K562 (cell line): Measurements from ENCODE around the gene PRC1. TPM values are rescaled to one million over a fixed set of nuclear protein-coding genes. Genes with fewer than 3 reads are reported as not detected.

Source experiments
- CBFA2T3 ChIP-seq: fragments of 450-650 bp; IDR thresholded peaks from 2 replicates; pipeline ENCODE4 v1.6.1; 2017
- CBX2 ChIP-seq: fragments of 200-600 bp; sonication (generic); IDR thresholded peaks from one replicate; pipeline ENCODE4 v1.6.1; 2012; ENCODE audit warnings: mild to moderate bottlenecking, low read length, inconsistent platforms; ENCODE audit not compliant: insufficient read depth, poor library complexity, severe bottlenecking
- CEBPG ChIP-seq, 3 experiments: fragments of 200-800 bp in 1 of 3; sonication (Bioruptor generic) in 1 of 3; sonication (generic) in 1 of 3; formaldehyde crosslinking in 1 of 3; IDR thresholded peaks in 2 of 3; conservative IDR thresholded peaks in 1 of 3; 2 replicates each; pipeline versions ENCODE4 v1.6.1 to v1.8.0; 2016 to 2022; ENCODE audit warnings: missing compliant biosample characterization in 2 of 3, missing genetic modification characterization in 2 of 3, mild to moderate bottlenecking in 1 of 3, missing genetic modification reagents in 1 of 3
- CREB3L1 ChIP-seq: fragments of 450-650 bp; IDR thresholded peaks from 2 replicates; pipeline ENCODE4 v1.6.1; 2014; ENCODE audit warnings: low read depth, mild to moderate bottlenecking, moderate library complexity, borderline replicate concordance
- CREBBP ChIP-seq: IDR thresholded peaks from one replicate; pipeline ENCODE4 v1.6.1; 2012; ENCODE audit warnings: low read depth, mild to moderate bottlenecking, control low read depth, inconsistent platforms, low read length
- EGR1 ChIP-seq: fragments of 450-650 bp; conservative IDR thresholded peaks from 2 replicates; pipeline ENCODE4 v1.6.1; 2017; ENCODE audit warnings: mild to moderate bottlenecking
- HSF4 ChIP-seq: fragments of 250-450 bp; sonication (Bioruptor Pico); IDR thresholded peaks from 2 replicates; pipeline ENCODE4 v2.1.2; 2022; ENCODE audit warnings: mild to moderate bottlenecking, moderate library complexity, borderline replicate concordance
- ILF3 ChIP-seq: fragments of 450-650 bp; IDR thresholded peaks from 2 replicates; pipeline ENCODE4 v1.6.1; 2018; ENCODE audit warnings: antibody characterized with exemption, mild to moderate bottlenecking, moderate library complexity, borderline replicate concordance
- JUN ChIP-seq, 2 experiments: sonication (generic) in 1 of 2; formaldehyde crosslinking in 1 of 2; IDR thresholded peaks; 2 replicates each; pipeline versions ENCODE4 v1.6.1 to v1.8.0; 2012 to 2022; ENCODE audit warnings: borderline replicate concordance in 2 of 2, mild to moderate bottlenecking in 2 of 2, improper control_type of control experiment in 1 of 2, low read depth in 1 of 2, low read length in 1 of 2, missing genetic modification reagents in 1 of 2
- KDM5B ChIP-seq: fragments of 200-600 bp; sonication (generic); IDR thresholded peaks from 2 replicates; pipeline ENCODE4 v1.6.1; 2012; ENCODE audit warnings: low read depth, mild to moderate bottlenecking, moderate library complexity, low read length, control low read depth, inconsistent platforms; ENCODE audit not compliant: insufficient replicate concordance
- MECOM ChIP-seq: fragments of 250-450 bp; sonication (Bioruptor Pico); IDR thresholded peaks from 2 replicates; pipeline ENCODE4 v1.8.0; 2022; ENCODE audit warnings: inconsistent platforms
- MEF2D ChIP-seq: conservative IDR thresholded peaks from 2 replicates; pipeline ENCODE4 v1.6.1; 2016; ENCODE audit warnings: low read depth, missing genetic modification characterization, missing compliant biosample characterization
- NR2C2 ChIP-seq, 2 experiments: fragments of 200-800 bp in 1 of 2; sonication (Bioruptor generic) in 1 of 2; sonication (generic) in 1 of 2; formaldehyde crosslinking in 1 of 2; IDR thresholded peaks; 2 replicates each; pipeline versions ENCODE4 v1.6.1 to v1.8.0; 2016 to 2022; ENCODE audit warnings: mild to moderate bottlenecking in 1 of 2, missing compliant biosample characterization in 1 of 2, missing genetic modification characterization in 1 of 2, missing genetic modification reagents in 1 of 2
- NRF1 ChIP-seq, 2 experiments: fragments of 450-650 bp; IDR thresholded peaks in 1 of 2; conservative IDR thresholded peaks in 1 of 2; 2 replicates each; pipeline ENCODE4 v1.6.1; 2014; ENCODE audit warnings: mild to moderate bottlenecking in 2 of 2
- POLR2A ChIP-seq: fragments of 450-650 bp; conservative IDR thresholded peaks from 2 replicates; pipeline ENCODE4 v1.6.1; 2016
- TCF3 ChIP-seq: sonication (generic); formaldehyde crosslinking; IDR thresholded peaks from 2 replicates; pipeline ENCODE4 v1.4.0; 2020; ENCODE audit warnings: mild to moderate bottlenecking, missing genetic modification reagents
- ZBTB8A ChIP-seq: fragments of 450-650 bp; IDR thresholded peaks from 2 replicates; pipeline ENCODE4 v1.6.1; 2018; ENCODE audit warnings: mild to moderate bottlenecking, moderate library complexity; ENCODE audit not compliant: partially characterized antibody
- ZNF133 ChIP-seq: fragments of 250-450 bp; sonication (Bioruptor Pico); IDR thresholded peaks from 2 replicates; pipeline ENCODE4 v1.4.0; 2020; ENCODE audit warnings: mild to moderate bottlenecking
- ZNF408 ChIP-seq: fragments of 250-450 bp; sonication (Bioruptor Pico); IDR thresholded peaks from 2 replicates; pipeline ENCODE4 v1.4.0; 2020; ENCODE audit warnings: low read depth, mild to moderate bottlenecking, moderate library complexity
- ZNF583 ChIP-seq: fragments of 250-450 bp; sonication (Bioruptor Pico); IDR thresholded peaks from 2 replicates; pipeline ENCODE4 v1.4.0; 2020
- ZNF589 ChIP-seq: fragments of 200-800 bp; sonication (Bioruptor generic); IDR thresholded peaks from 2 replicates; pipeline ENCODE4 v1.6.1; 2016; ENCODE audit warnings: low read depth, missing genetic modification characterization, missing compliant biosample characterization
- ZNF592 ChIP-seq: fragments of 450-650 bp; IDR thresholded peaks from 2 replicates; pipeline ENCODE4 v1.6.1; 2017; ENCODE audit warnings: antibody characterized with exemption, mild to moderate bottlenecking
- polyA plus RNA-seq, 8 experiments: library from polyadenylated mRNA; depleted of rRNA in 4 of 8; stranded (reverse) in 5 of 8; unstranded in 3 of 8; fragments of >200 nt; fragmentation: Nextera tagmentation in 2 of 8; fragmentation: Illumina TruSeq in 1 of 8; extraction: Ambion mirVana in 2 of 8; extraction: Trizol in 1 of 8; gene quantifications; 2 replicates each; pipeline versions ENCODE4 v1.2.1 to v1.2.3, GENCODE V29; 2011 to 2014; ENCODE audit warnings: inconsistent platforms in 1 of 8, missing spikeins in 1 of 8
- total RNA-seq, 7 experiments: library from RNA; depleted of rRNA in 6 of 7; stranded (reverse); fragments of >200 nt in 6 of 7; fragmentation: Illumina TruSeq in 2 of 7; extraction: Trizol in 2 of 7; gene quantifications; 2 replicates each; pipeline versions ENCODE4 v1.2.1 to v1.2.3, GENCODE V29; 2011 to 2021; ENCODE audit warnings: low replicate concordance in 1 of 7

PRC1 gene
- total and polyA plus RNA-seq, 9 of the 15 experiments (the other 6 are each of a cell fraction or from before 2014, with no cell fraction given): 156 to 391 (median 240) TPM

- no peak for TF ChIP-seq KDM5B
- no peak for TF ChIP-seq HSF4 (CRISPR knock-in tag)
- TF ChIP-seq CEBPG (CRISPR knock-in tag; IDR thresholded peaks at IDR 0.05): no peak
- TF ChIP-seq CEBPG (tag; conservative IDR thresholded peaks at IDR 0.05 in 1 of 2, IDR thresholded peaks at IDR 0.05 in 1 of 2): no peak
- TF ChIP-seq TCF3 (CRISPR knock-in tag): no peak
- no peak for TF ChIP-seq ZNF583 (CRISPR knock-in tag)
- no peak for TF ChIP-seq JUN (IDR thresholded peaks at IDR 0.05; ENCODE audit: borderline replicate concordance, low read depth, low read length)
- TF ChIP-seq JUN (CRISPR knock-in tag; IDR thresholded peaks at IDR 0.05; ENCODE audit: borderline replicate concordance): no peak
- TF ChIP-seq CBX2: no peak
- no peak for TF ChIP-seq NR2C2 (CRISPR knock-in tag; IDR thresholded peaks at IDR 0.05)
- TF ChIP-seq NR2C2 (tag; IDR thresholded peaks at IDR 0.05): peak; percentile 34; the same call in 1 of the 2 replicates
- TF ChIP-seq CREB3L1: no peak
- peak; percentile 94 for TF ChIP-seq NRF1 (conservative IDR thresholded peaks at IDR 0.05 in 1 of 2, IDR thresholded peaks at IDR 0.05 in 1 of 2)
- TF ChIP-seq ZNF133 (CRISPR knock-in tag): no peak
- TF ChIP-seq EGR1: peak; percentile 71
- TF ChIP-seq CREBBP: no peak
- no peak for TF ChIP-seq ZBTB8A
- TF ChIP-seq ILF3: no peak
- TF ChIP-seq POLR2A: peak; percentile 50; the same call in 1 of the 2 replicates
- TF ChIP-seq ZNF592: no peak
- no peak for TF ChIP-seq ZNF589 (CRISPR knock-in tag)
- no peak for TF ChIP-seq CBFA2T3
- TF ChIP-seq MECOM: no peak
- no peak for TF ChIP-seq MEF2D
- no peak for TF ChIP-seq ZNF408
Measured at GRCh38 chr15:90934949-90935751, 59.2 kb downstream of the PRC1 start, which contains the start of gene UNC45A (continued).
